GM12873 (cell line): Measurements from ENCODE around the gene ZIC1.

Experiments
- CTCF ChIP-seq: IDR thresholded peaks from 2 replicates; pipeline ENCODE4 v1.5.1; 2012; ENCODE audit warnings: low read depth, mild to moderate bottlenecking, moderate library complexity, low read length, control low read depth; ENCODE audit not compliant: insufficient read depth; ENCODE audit errors: missing control alignments

ZIC1 gene

GRCh38 chr3:147398813-147399534 is 10.2 kb upstream of the ZIC1 start:
- TF ChIP-seq CTCF = no peak

- TF ChIP-seq CTCF = no peak
Measured at GRCh38 chr3:147400111-147400510, 9.1 kb upstream of the ZIC1 start.

- TF ChIP-seq CTCF = no peak
Measured at GRCh38 chr3:147400999-147401398, 8.2 kb upstream of the ZIC1 start.

- no peak for TF ChIP-seq CTCF
Measured at GRCh38 chr3:147401421-147401820, 7.7 kb upstream of the ZIC1 start.

GRCh38 chr3:147402159-147402558 is 7.0 kb upstream of the ZIC1 start:
- no peak for TF ChIP-seq CTCF

- no peak for TF ChIP-seq CTCF
Measured at GRCh38 chr3:147403511-147403910, 5.7 kb upstream of the ZIC1 start.

GRCh38 chr3:147404000-147404799 is 5.0 kb upstream of the ZIC1 start:
- no peak for TF ChIP-seq CTCF
